ENCODE data around the gene CMKLR1. TPM values are rescaled to one million over a fixed set of nuclear protein-coding genes. Genes with fewer than 3 reads are reported as not detected.

The CMKLR1 gene
- total and polyA plus RNA-seq, 9 of the 15 experiments (the other 6 are each of a cell fraction or from before 2014, with no cell fraction given): 0.11 to 1.4 (median 0.20) TPM

GRCh38 chr12:108313606-108314351 lies 25.3 kb downstream of the CMKLR1 start (continued):
- no peak for TF ChIP-seq CEBPZ (IDR thresholded peaks at IDR 0.05; ENCODE audit: borderline replicate concordance, low read depth, low read length)
- peak; percentile 72 for TF ChIP-seq SMARCA4 (IDR thresholded peaks at IDR 0.05)
- TF ChIP-seq HMBOX1 (IDR thresholded peaks at IDR 0.05): peak; percentile 77
- TF ChIP-seq TRIM28 (IDR thresholded peaks at IDR 0.05): 0 out of 2 replicates have a peak, but pooled peaks have one; percentile 21
- TF ChIP-seq ZNF589 (CRISPR knock-in tag; IDR thresholded peaks at IDR 0.05; ENCODE audit: low read depth): peak; percentile 53; the same call in 1 of the 2 replicates
- 0 out of 2 replicates have a peak, but pooled peaks have one; percentile 47 for TF ChIP-seq HDGF (IDR thresholded peaks at IDR 0.05)
- 0 out of 2 replicates have a peak, but pooled peaks have one; percentile 25 for TF ChIP-seq MTA3 (IDR thresholded peaks at IDR 0.05; ENCODE audit: borderline replicate concordance)
- no peak for TF ChIP-seq CCNT2 (IDR thresholded peaks at IDR 0.05; ENCODE audit: borderline replicate concordance, extremely low read depth, insufficient read length, low read depth, low read length)
- TF ChIP-seq ZNF507 (tag; conservative IDR thresholded peaks at IDR 0.05): no peak
- TF ChIP-seq ARID1B (IDR thresholded peaks at IDR 0.05): peak; percentile 68
- peak; percentile 4; the same call in 1 of the 2 replicates for TF ChIP-seq MTA2 (IDR thresholded peaks at IDR 0.05; ENCODE audit: low read depth)
- peak; percentile 55 for TF ChIP-seq MAFG (tag; conservative IDR thresholded peaks at IDR 0.05)
- 0 out of 2 replicates have a peak, but pooled peaks have one; percentile 39 for TF ChIP-seq CREB3 (tag; conservative IDR thresholded peaks at IDR 0.05; ENCODE audit: low read depth)
- TF ChIP-seq LEF1 (IDR thresholded peaks at IDR 0.05): peak; percentile 38; the same call in 1 of the 2 replicates
- peak; percentile 69 for TF ChIP-seq NFYB (IDR thresholded peaks at IDR 0.05; ENCODE audit: extremely low read depth, insufficient read length)
- TF ChIP-seq ATF1 (CRISPR knock-in tag; IDR thresholded peaks at IDR 0.05): no peak
- TF ChIP-seq ATF1 (tag; IDR thresholded peaks at IDR 0.05): peak; percentile 49; the same call in 1 of the 2 replicates
- TF ChIP-seq RCOR1 (IDR thresholded peaks at IDR 0.05; ENCODE audit: borderline replicate concordance in 1 of 2, low read depth in 2 of 2, low read length in 2 of 2): peak in 1 of 2 experiments; percentile 59; a peak in 1 of 4 replicates
- peak; percentile 81; the same call in 1 of the 2 replicates for TF ChIP-seq ZNF696 (CRISPR knock-in tag; conservative IDR thresholded peaks at IDR 0.05)
- peak; percentile 68 for TF ChIP-seq ETV1 (tag; conservative IDR thresholded peaks at IDR 0.05; ENCODE audit: low read depth)
- peak; percentile 49; the same call in 1 of the 2 replicates for TF ChIP-seq ZNF584 (CRISPR knock-in tag; IDR thresholded peaks at IDR 0.05; ENCODE audit: low read depth)
- TF ChIP-seq RBM25 (IDR thresholded peaks at IDR 0.05; ENCODE audit: low read depth, low read length, severe bottlenecking): peak; percentile 81
- TF ChIP-seq ZNF445 (CRISPR knock-in tag; IDR thresholded peaks at IDR 0.05; ENCODE audit: low read depth): no peak
- TF ChIP-seq BCOR (IDR thresholded peaks at IDR 0.05): peak; percentile 80

All from K562 (cell line).